GM13976 (cell line): ENCODE results near the gene CD1B.
A peak's percentile ranks its signal among the peaks of the same experiment; 100 is the strongest.

ENCODE experiments used
- DNase-seq: peaks from one replicate; pipeline ENCODE4 v3.0.0; 2012; ENCODE audit warnings: low spot score
- in situ Hi-C: fragments of 300-500 bp; cut with MboI; formaldehyde crosslinking; loops from one replicate; pipeline ENCODE4 v1.12.0; 2022; ENCODE audit warnings: low sequenced_read_pairs, mixed read lengths, inconsistent platforms; ENCODE audit not compliant: unreplicated experiment
- TF ChIP-seq, protein P1 (sequence below): IDR thresholded peaks from 2 replicates; pipeline ENCODE4 v1.5.1; 2012; ENCODE audit warnings: borderline replicate concordance, mild to moderate bottlenecking; ENCODE audit not compliant: insufficient read depth; ENCODE audit errors: extremely low read depth, missing control alignments, control extremely low read depth

CD1B gene

GRCh38 chr1:158335213-158335532 lies 3.8 kb upstream of the CD1B start:
- TF ChIP-seq, protein P1, sequence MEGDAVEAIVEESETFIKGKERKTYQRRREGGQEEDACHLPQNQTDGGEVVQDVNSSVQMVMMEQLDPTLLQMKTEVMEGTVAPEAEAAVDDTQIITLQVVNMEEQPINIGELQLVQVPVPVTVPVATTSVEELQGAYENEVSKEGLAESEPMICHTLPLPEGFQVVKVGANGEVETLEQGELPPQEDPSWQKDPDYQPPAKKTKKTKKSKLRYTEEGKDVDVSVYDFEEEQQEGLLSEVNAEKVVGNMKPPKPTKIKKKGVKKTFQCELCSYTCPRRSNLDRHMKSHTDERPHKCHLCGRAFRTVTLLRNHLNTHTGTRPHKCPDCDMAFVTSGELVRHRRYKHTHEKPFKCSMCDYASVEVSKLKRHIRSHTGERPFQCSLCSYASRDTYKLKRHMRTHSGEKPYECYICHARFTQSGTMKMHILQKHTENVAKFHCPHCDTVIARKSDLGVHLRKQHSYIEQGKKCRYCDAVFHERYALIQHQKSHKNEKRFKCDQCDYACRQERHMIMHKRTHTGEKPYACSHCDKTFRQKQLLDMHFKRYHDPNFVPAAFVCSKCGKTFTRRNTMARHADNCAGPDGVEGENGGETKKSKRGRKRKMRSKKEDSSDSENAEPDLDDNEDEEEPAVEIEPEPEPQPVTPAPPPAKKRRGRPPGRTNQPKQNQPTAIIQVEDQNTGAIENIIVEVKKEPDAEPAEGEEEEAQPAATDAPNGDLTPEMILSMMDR: no peak
- DNase-seq: no peak
- in situ Hi-C loops: no loop called here

DNA sequence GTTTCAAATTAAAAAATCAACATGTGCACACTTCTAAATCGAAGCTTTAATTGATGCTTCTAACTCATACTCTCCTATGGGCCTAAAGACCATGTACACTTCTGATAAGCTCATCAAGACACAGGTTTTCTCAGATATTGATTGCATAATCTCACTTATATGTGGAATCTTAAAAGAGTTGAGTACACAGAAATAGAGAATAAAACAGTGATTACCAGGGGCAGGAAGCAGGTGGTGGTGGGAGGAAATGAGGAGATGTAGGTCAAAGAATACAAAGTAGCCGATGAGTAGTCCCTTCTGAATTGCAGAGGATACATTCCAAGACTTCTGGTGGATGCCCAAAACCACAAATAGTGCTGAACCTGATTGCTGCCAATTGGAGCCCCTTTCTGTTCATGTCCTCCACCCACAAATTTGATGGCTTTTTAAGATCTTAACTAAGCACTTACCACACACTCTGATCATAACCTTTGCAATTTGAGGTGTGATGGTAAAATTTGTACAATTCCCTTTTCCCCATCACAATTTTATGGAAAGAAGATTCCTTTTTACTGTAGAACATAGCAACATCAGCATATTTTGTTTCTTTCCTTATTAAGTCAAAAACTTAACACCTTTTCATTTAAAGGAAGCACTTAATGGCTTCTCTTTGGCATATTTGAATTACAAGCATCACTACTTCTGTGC lies 3.3 kb upstream of the CD1B start:
- TF ChIP-seq, protein P1: no peak
- DNase-seq: no peak
- in situ Hi-C loops: no loop called here

- in situ Hi-C loops: no loop called here
- no peak for DNase-seq
- TF ChIP-seq, protein P1: no peak
These were observed 2.2 kb upstream of the CD1B start for GRCh38 chr1:158333405-158334155.

- DNase-seq: no peak
- TF ChIP-seq, protein P1: no peak
- in situ Hi-C loops: no loop called here
These were observed 265 bp downstream of the CD1B start for GRCh38 chr1:158331106-158331425.

GRCh38 chr1:158330391-158331105 lies 783 bp downstream of the CD1B start:
- TF ChIP-seq, protein P1: no peak
- in situ Hi-C loops: no loop called here
- DNase-seq: no peak

DNA sequence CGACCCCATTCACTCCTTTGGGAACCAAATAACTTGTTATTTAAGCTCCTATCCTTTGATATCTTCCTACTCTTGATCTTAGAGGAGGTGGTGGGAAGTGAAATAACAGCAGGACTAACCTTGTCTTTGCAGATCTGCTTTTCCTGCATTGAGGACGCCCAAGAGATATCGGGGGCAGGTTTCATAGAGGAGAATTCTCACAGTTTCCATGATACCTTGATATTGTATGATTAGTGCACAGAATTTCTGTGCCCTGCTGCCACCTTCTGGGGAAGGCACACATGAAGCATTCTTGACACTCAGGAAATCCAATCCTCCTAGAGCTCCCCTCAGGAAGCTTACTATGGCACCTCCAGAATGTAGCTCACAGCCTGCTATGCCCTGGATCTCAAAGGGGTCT lies 1.6 kb downstream of the CD1B start:
- peak; percentile 43 for DNase-seq
- in situ Hi-C loops: no loop called here
- TF ChIP-seq, protein P1: peak; percentile 55
